Uterus (tissue), 4 donors: ENCODE results near the gene RSPO1. TPM values are rescaled to one million over a fixed set of nuclear protein-coding genes. Genes with fewer than 3 reads are reported as not detected.

Experiments used
- DNase-seq, 2 donors: peaks; one replicate each; pipeline ENCODE4 v3.0.0-alpha.2; 2019 to 2020
- H3K27ac ChIP-seq, 2 donors: fragments of 200-600 bp; sonication (generic); 1 replicate in 1 of 2; 2 replicates in 1 of 2; pipeline ENCODE4 v1.5.1; 2016 to 2018
- H3K27me3 ChIP-seq, 2 donors: fragments of 200-600 bp; sonication (generic); one replicate each; pipeline ENCODE4 v1.5.1; 2018 to 2019; ENCODE audit warnings: control low read depth in 1 of 2
- H3K36me3 ChIP-seq, 2 donors: fragments of 200-600 bp; sonication (generic); one replicate each; pipeline ENCODE4 v1.5.1; 2019; ENCODE audit warnings: control low read depth in 1 of 2
- H3K4me1 ChIP-seq, 2 donors: fragments of 200-600 bp; sonication (generic); one replicate each; pipeline ENCODE4 v1.5.1; 2018 to 2019; ENCODE audit warnings: control low read depth in 1 of 2
- H3K4me3 ChIP-seq, 2 donors: fragments of 200-600 bp; sonication (generic); 1 replicate in 1 of 2; 2 replicates in 1 of 2; pipeline ENCODE4 v1.5.1; 2018 to 2019; ENCODE audit warnings: mild to moderate bottlenecking in 1 of 2
- H3K9me3 ChIP-seq, 2 donors: fragments of 200-600 bp; sonication (generic); one replicate each; pipeline ENCODE4 v1.5.1; 2019; ENCODE audit warnings: control low read depth in 1 of 2
- CTCF ChIP-seq, 4 experiments: fragments of 200-600 bp in 2 of 4; fragments of 450-650 bp in 2 of 4; sonication (generic) in 2 of 4; IDR thresholded peaks; one replicate each; pipeline ENCODE4 v1.5.1; 2016 to 2019; ENCODE audit warnings: antibody characterized with exemption in 4 of 4, mild to moderate bottlenecking in 2 of 4, moderate library complexity in 1 of 4
- POLR2A ChIP-seq, 2 donors: fragments of 450-650 bp; IDR thresholded peaks; one replicate each; pipeline ENCODE4 v1.6.1; 2016; ENCODE audit warnings: antibody characterized with exemption in 2 of 2, mild to moderate bottlenecking in 1 of 2, moderate library complexity in 1 of 2
- intact Hi-C: fragments of 100-400 bp; cut with DNase I; formaldehyde crosslinking; loops from one replicate; pipeline ENCODE4 v1.15.1; 2023; ENCODE audit warnings: low total_unique reads
- total RNA-seq, 4 donors: library from RNA; depleted of rRNA in 3 of 4; stranded (reverse); fragments of >200 nt in 3 of 4; gene quantifications; one replicate each; pipeline versions ENCODE4 v1.1.0 to v1.2.4, GENCODE V29; 2014 to 2023
- donor health status: DM: yes; HTN: yes; CAD: no.

The RSPO1 gene
- total RNA-seq, 4 donors from 2014 or later = 4.6 to 74.6 (median 29.9) TPM

DNA sequence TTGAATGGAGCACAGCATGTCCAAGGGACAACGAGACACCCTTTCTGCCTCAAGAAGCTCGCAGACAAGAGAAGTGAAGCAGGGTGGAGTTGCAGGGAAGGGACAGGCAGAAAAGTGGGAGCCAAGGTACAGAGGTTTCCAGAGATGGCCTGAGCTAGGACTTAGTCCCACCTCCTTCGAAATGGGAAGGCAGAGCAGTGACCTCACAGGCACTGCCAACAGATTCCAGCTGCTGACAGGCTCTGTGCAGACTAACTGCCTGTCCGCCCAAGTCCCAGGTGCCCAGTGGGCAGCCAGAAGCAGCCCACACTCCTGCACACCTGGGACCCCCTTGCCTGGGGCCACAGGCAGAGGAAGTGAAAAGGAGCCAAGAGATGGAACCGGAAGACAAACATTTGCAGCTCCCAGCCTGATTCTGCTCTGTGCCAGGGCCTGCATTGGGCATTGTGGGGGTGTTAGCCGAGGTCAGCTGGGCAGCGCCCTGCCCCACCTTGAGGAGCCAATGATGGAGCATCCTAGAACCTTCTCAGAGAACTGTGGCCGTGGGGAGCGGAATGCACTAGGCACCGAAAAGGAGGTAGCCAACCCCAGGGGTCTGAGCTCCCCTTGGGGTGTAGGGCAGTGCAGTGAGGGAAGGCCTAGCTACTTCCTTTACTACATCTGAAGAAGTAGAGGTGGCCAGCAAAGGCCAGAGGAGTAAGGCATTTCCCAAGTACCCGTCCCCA, 27.5 kb upstream of the RSPO1 start:
- peaks cover 0 to 8% of the 10 kb centered on the region in 2 donors for H3K4me1 ChIP-seq
- H3K4me3 ChIP-seq = no peak overlapping the region
- no peaks in the 10 kb centered on the region for H3K9me3 ChIP-seq
- H3K36me3 ChIP-seq = no peaks in the 10 kb centered on the region
- no peak overlapping the region for H3K27ac ChIP-seq
- no peaks in the 10 kb centered on the region for H3K27me3 ChIP-seq
- TF ChIP-seq POLR2A (IDR thresholded peaks at IDR 0.05) (no peak), CTCF (IDR thresholded peaks at IDR 0.05) (no peak)
- DNase-seq = no peak
- intact Hi-C loops = no loop called here

- H3K36me3 ChIP-seq = no peaks in the 10 kb centered on the region
- intact Hi-C loops = no loop called here
- peaks cover 0 to 2% of the 10 kb centered on the region in 2 donors for H3K4me1 ChIP-seq
- no peaks in the 10 kb centered on the region for H3K27me3 ChIP-seq
- no peak overlapping the region for H3K4me3 ChIP-seq
- no peak overlapping the region for H3K27ac ChIP-seq
- H3K9me3 ChIP-seq = no peaks in the 10 kb centered on the region
- no peak for TF ChIP-seq POLR2A (IDR thresholded peaks at IDR 0.05)
- TF ChIP-seq CTCF (IDR thresholded peaks at IDR 0.05) = no peak
- no peak for DNase-seq
Measured at GRCh38 chr1:37661401-37661800, 26.7 kb upstream of the RSPO1 start.

DNA sequence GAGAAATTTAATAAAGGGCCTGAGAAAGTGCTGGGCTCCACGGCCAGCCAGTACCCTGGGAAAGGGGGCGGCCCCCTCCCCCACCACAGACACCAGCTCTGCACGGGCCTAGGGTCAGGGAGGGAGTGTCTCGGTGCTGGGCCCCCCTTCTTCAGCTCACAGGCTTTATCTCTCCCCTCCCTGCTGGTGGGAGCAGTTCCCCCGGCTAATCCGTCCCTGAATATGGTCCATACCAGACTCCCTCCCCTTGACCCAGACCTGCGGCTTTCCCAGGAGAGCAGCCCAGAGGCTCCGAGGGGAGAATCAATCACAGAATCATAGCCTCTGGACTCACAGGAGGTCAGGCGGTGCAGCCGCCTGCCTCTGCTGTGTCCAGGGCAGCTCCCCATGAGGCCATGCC, 26.0 kb upstream of the RSPO1 start:
- Histone ChIP-seq H3K36me3 (no peaks in the 10 kb centered on the region), H3K4me1 (no peaks in the 10 kb centered on the region)
- intact Hi-C loops = no loop called here

DNA sequence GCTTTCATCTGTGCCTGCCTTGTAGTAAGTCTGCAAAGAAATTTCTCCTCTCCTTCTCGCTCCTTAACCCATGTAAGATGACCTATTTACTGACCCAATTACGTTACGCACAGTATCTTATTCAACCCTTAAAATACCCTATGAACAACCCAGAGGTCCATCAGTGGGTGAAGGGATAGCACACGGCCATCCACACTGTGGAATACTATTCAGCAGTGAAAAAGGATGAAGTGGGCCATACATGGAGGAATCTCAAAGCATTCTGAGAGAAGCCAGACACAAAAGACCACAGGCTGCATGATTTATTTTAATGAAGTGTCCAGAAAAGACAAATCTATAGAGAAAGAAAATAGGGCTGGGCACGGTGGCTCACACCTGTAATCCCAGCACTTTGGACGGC, 23.8 kb upstream of the RSPO1 start:
- H3K27me3 ChIP-seq = no peaks in the 10 kb centered on the region

More for the DNA sequence above, 26.0 kb upstream of the RSPO1 start:
- Histone ChIP-seq H3K27me3 (no peaks in the 10 kb centered on the region), H3K27ac (no peak overlapping the region), H3K4me3 (no peak overlapping the region), H3K9me3 (no peaks in the 10 kb centered on the region)
- TF ChIP-seq CTCF (IDR thresholded peaks at IDR 0.05) = no peak
- no peak for TF ChIP-seq POLR2A (IDR thresholded peaks at IDR 0.05)
- no peak for DNase-seq

More for the DNA sequence above, 23.8 kb upstream of the RSPO1 start:
- DNase-seq = no peak
- Histone ChIP-seq H3K27ac (no peak overlapping the region), H3K9me3 (no peaks in the 10 kb centered on the region), H3K4me1 (no peaks in the 10 kb centered on the region), H3K4me3 (no peak overlapping the region), H3K36me3 (no peaks in the 10 kb centered on the region)
- intact Hi-C loops = no loop called here
- TF ChIP-seq POLR2A (IDR thresholded peaks at IDR 0.05) (no peak), CTCF (IDR thresholded peaks at IDR 0.05) (no peak)
